CD4-positive, alpha-beta T cell treated with Interleukin-2 at 100 ng/mL for 4 hours (primary cell): ENCODE results near the gene ATP8B2.

Experiments used
- DNase-seq: peaks from one replicate; pipeline ENCODE4 v3.0.0-alpha.2; 2020; ENCODE audit warnings: low spot score

Gene ATP8B2

GRCh38 chr1:154398678-154399077 is 73.4 kb downstream of the ATP8B2 start:
- no peak for DNase-seq

GRCh38 chr1:154400381-154400801 is 75.1 kb downstream of the ATP8B2 start:
- DNase-seq, result no peak
